IMR-90 (cell line): Measurements from ENCODE around the gene LPIN1.

Source experiments
- CTCF ChIP-seq: conservative IDR thresholded peaks from 2 replicates; pipeline ENCODE4 v1.5.1; 2012; ENCODE audit warnings: mild to moderate bottlenecking, low read depth, low read length, improper control_type of control experiment
- MAZ ChIP-seq: IDR thresholded peaks from 2 replicates; pipeline ENCODE4 v1.6.1; 2012; ENCODE audit warnings: low read depth, mild to moderate bottlenecking, low read length, improper control_type of control experiment, moderate library complexity, borderline replicate concordance
- POLR2A ChIP-seq: IDR thresholded peaks from 2 replicates; pipeline ENCODE4 v1.6.1; 2012; ENCODE audit warnings: mild to moderate bottlenecking, low read depth, low read length
- SMC3 ChIP-seq: fragments of 150-350 bp; IDR thresholded peaks from 2 replicates; pipeline ENCODE4 v1.6.1; 2016; ENCODE audit warnings: low read depth, mild to moderate bottlenecking, antibody characterized with exemption, low read length, moderate library complexity

GRCh38 chr2:11864724-11865123 lies 118.3 kb downstream of the LPIN1 start:
- TF ChIP-seq CTCF, result no peak
- TF ChIP-seq MAZ, result no peak
- TF ChIP-seq POLR2A, result no peak
- TF ChIP-seq SMC3, result no peak
